GM12878 (cell line): ENCODE results near the gene MACF1. TPM values are rescaled to one million over a fixed set of nuclear protein-coding genes. Genes with fewer than 3 reads are reported as not detected.

Experiments
- ATAC-seq: fragments of 200-7000 bp; cut with Tn5 transposase; 3 replicates; pipeline ENCODE4 v1.9.1; 2020; ENCODE audit warnings: mild to moderate bottlenecking, moderate library complexity
- BruUV-seq: library from RNA; stranded (reverse); fragments of 400-500 nt; replicated peaks from 2 replicates; lab custom pipeline; 2021; lab: Mats Ljungman, UMichigan
- CTCF ChIA-PET: fragments of 300-600 bp; sonication (Branson Sonifier 250); formaldehyde crosslinking; extraction: SDS; loops from one replicate; lab custom pipeline; 2021; ENCODE audit warnings: inconsistent platforms; lab: Yijun Ruan, JAX
- POLR2A ChIA-PET: fragments of 350-600 bp; formaldehyde crosslinking; extraction: SDS; loops from one replicate; lab custom pipeline; 2021; ENCODE audit warnings: inconsistent platforms; lab: Charles Lee
- RAD21 ChIA-PET: fragments of 300-600 bp; sonication (Branson Sonifier 250); formaldehyde crosslinking; loops from one replicate; lab custom pipeline; 2023; ENCODE audit warnings: antibody characterized with exemption; ENCODE audit not compliant: unreplicated experiment; lab: Charles Lee
- SMC1A ChIA-PET: fragments of 300-600 bp; sonication (Branson Sonifier 250); formaldehyde crosslinking; loops from one replicate; lab custom pipeline; 2023; ENCODE audit not compliant: unreplicated experiment, uncharacterized antibody; lab: Charles Lee
- DNase-seq: peaks from one replicate; pipeline ENCODE4 v3.0.0-alpha.2; 2011; ENCODE audit warnings: low read depth, low spot score
- FAIRE-seq: peaks from 3 replicates; lab custom pipeline; 2011; peaks lifted over from hg19 to GRCh38; lab: Jason Lieb, UNC
- H2AFZ ChIP-seq: 2 replicates; pipeline ENCODE4 v1.6.0; 2011; ENCODE audit warnings: low read depth, low read length, control low read depth; ENCODE audit not compliant: control insufficient read depth
- H3K27ac ChIP-seq: 2 replicates; pipeline ENCODE4 v1.5.1; 2011; ENCODE audit warnings: control low read depth; ENCODE audit not compliant: control insufficient read depth, insufficient read depth
- H3K27me3 ChIP-seq, 2 experiments: replicated peaks in 1 of 2; 2 replicates each; pipeline versions ENCODE4 v1.6.0 to v1.6.1; 2011; ENCODE audit warnings: low read length in 1 of 2; ENCODE audit not compliant: control insufficient read depth in 2 of 2, insufficient read depth in 2 of 2
- H3K36me3 ChIP-seq, 2 experiments: 2 replicates each; pipeline ENCODE4 v1.5.1; 2011; ENCODE audit warnings: low read length in 1 of 2; ENCODE audit not compliant: control insufficient read depth in 2 of 2, insufficient read depth in 2 of 2
- H3K4me1 ChIP-seq: 2 replicates; pipeline ENCODE4 v1.6.1; 2011; ENCODE audit warnings: mild to moderate bottlenecking, low read length, moderate library complexity, mixed read lengths; ENCODE audit not compliant: control insufficient read depth, insufficient read depth
- H3K4me2 ChIP-seq: 2 replicates; pipeline ENCODE4 v1.6.0; 2011; ENCODE audit warnings: control low read depth; ENCODE audit not compliant: control insufficient read depth, insufficient read depth
- H3K4me3 ChIP-seq: fragments of 200-600 bp; sonication (generic); 2 replicates; pipeline ENCODE4 v1.5.1; 2016
- H3K79me2 ChIP-seq: 2 replicates; pipeline ENCODE4 v1.6.0; 2011; ENCODE audit warnings: low read length; ENCODE audit not compliant: control insufficient read depth, insufficient read depth
- H3K9ac ChIP-seq: 2 replicates; pipeline ENCODE4 v1.8.0; 2011; ENCODE audit warnings: low read length, control low read depth, mixed read lengths; ENCODE audit not compliant: control insufficient read depth, insufficient read depth
- H3K9me3 ChIP-seq: replicated peaks from 3 replicates; pipeline ENCODE4 v1.5.1; 2011; ENCODE audit warnings: mild to moderate bottlenecking, low read length; ENCODE audit not compliant: control insufficient read depth, insufficient read depth
- H4K20me1 ChIP-seq: 2 replicates; pipeline ENCODE4 v1.6.0; 2011; ENCODE audit not compliant: control insufficient read depth, insufficient read depth
- ATF3 ChIP-seq: IDR thresholded peaks from 2 replicates; pipeline ENCODE4 v1.6.1; 2011; ENCODE audit warnings: low read depth, mild to moderate bottlenecking, low read length, moderate library complexity, borderline replicate concordance; ENCODE audit errors: extremely low read depth
- BRCA1 ChIP-seq: IDR thresholded peaks from 2 replicates; pipeline ENCODE4 v1.6.1; 2011; ENCODE audit warnings: low read depth, low read length, improper control_type of control experiment
- CREM ChIP-seq: IDR thresholded peaks from 2 replicates; pipeline ENCODE4 v1.6.1; 2014; ENCODE audit warnings: antibody characterized with exemption, low read depth
- ETV6 ChIP-seq, 2 experiments: fragments of 450-650 bp in 1 of 2; IDR thresholded peaks in 1 of 2; conservative IDR thresholded peaks in 1 of 2; 2 replicates each; pipeline ENCODE4 v1.6.1; 2014; ENCODE audit warnings: antibody characterized with exemption in 1 of 2, borderline replicate concordance in 1 of 2, low read depth in 1 of 2, mild to moderate bottlenecking in 1 of 2, moderate library complexity in 1 of 2
- GABPA ChIP-seq: IDR thresholded peaks from 2 replicates; pipeline ENCODE4 v1.6.1; 2014; ENCODE audit warnings: antibody characterized with exemption, low read depth, mild to moderate bottlenecking, inconsistent platforms
- HDAC6 ChIP-seq: fragments of 200-600 bp; sonication (generic); IDR thresholded peaks from one replicate; pipeline ENCODE4 v1.8.0; 2017; ENCODE audit warnings: antibody characterized with exemption; ENCODE audit not compliant: unreplicated experiment
- IRF3 ChIP-seq: fragments of 450-650 bp; IDR thresholded peaks from 2 replicates; pipeline ENCODE4 v1.6.1; 2014; ENCODE audit warnings: mild to moderate bottlenecking
- JUNB ChIP-seq: IDR thresholded peaks from 2 replicates; pipeline ENCODE4 v1.6.1; 2016; ENCODE audit warnings: antibody characterized with exemption, mild to moderate bottlenecking
- KAT2A ChIP-seq: conservative IDR thresholded peaks from 2 replicates; pipeline ENCODE4 v1.6.1; 2011; ENCODE audit warnings: low read depth, low read length; ENCODE audit not compliant: control insufficient read depth
- MTA2 ChIP-seq: fragments of 450-650 bp; IDR thresholded peaks from 2 replicates; pipeline ENCODE4 v1.6.1; 2016; ENCODE audit warnings: low read depth, mild to moderate bottlenecking, moderate library complexity
- NBN ChIP-seq: fragments of 450-650 bp; IDR thresholded peaks from 2 replicates; pipeline ENCODE4 v1.6.1; 2016
- NFYB ChIP-seq: IDR thresholded peaks from 2 replicates; pipeline ENCODE4 v1.6.1; 2011; ENCODE audit warnings: low read depth, mild to moderate bottlenecking, low read length, improper control_type of control experiment, moderate library complexity; ENCODE audit not compliant: insufficient read depth
- SIN3A ChIP-seq: IDR thresholded peaks from 2 replicates; pipeline ENCODE4 v1.6.1; 2012; ENCODE audit warnings: low read depth, low read length, improper control_type of control experiment
- SKIL ChIP-seq: fragments of 450-650 bp; IDR thresholded peaks from 2 replicates; pipeline ENCODE4 v1.6.1; 2017; ENCODE audit warnings: mild to moderate bottlenecking, low read depth, inconsistent platforms; ENCODE audit not compliant: poor library complexity, severe bottlenecking
- SP1 ChIP-seq: IDR thresholded peaks from one replicate; pipeline ENCODE4 v1.6.1; 2011; ENCODE audit warnings: low read depth, low read length
- SREBF1 ChIP-seq: IDR thresholded peaks from 2 replicates; pipeline ENCODE4 v1.6.1; 2012; ENCODE audit warnings: mild to moderate bottlenecking, low read length
- STAT1 ChIP-seq: fragments of 450-650 bp; conservative IDR thresholded peaks from 2 replicates; pipeline ENCODE4 v1.6.1; 2014; ENCODE audit warnings: antibody characterized with exemption, mild to moderate bottlenecking
- TARDBP ChIP-seq: IDR thresholded peaks from 2 replicates; pipeline ENCODE4 v1.6.1; 2016; ENCODE audit warnings: borderline replicate concordance
- YY1 ChIP-seq: IDR thresholded peaks from 2 replicates; pipeline ENCODE4 v1.6.1; 2011; ENCODE audit warnings: low read depth, mild to moderate bottlenecking, low read length
- ZSCAN29 ChIP-seq: fragments of 450-650 bp; IDR thresholded peaks from 2 replicates; pipeline ENCODE4 v1.6.1; 2017; ENCODE audit warnings: mild to moderate bottlenecking, moderate library complexity
- ZZZ3 ChIP-seq: IDR thresholded peaks from 2 replicates; pipeline ENCODE4 v1.6.1; 2011; ENCODE audit warnings: low read depth; ENCODE audit not compliant: control insufficient read depth, insufficient read length
- WGBS: methylation state at CpG from one replicate; pipeline ENCODE4 v1.1.6; 2016; ENCODE audit warnings: low lambda C conversion rate; ENCODE audit not compliant: insufficient replicate concordance, insufficient coverage; ENCODE audit errors: missing lambda C conversion rate; 5-methylcytosine and 5-hydroxymethylcytosine counted together
- in situ Hi-C: fragments of 300-500 bp; cut with MboI; formaldehyde crosslinking; loops from 9 replicates; pipeline ENCODE4 v1.14.3; 2018; ENCODE audit warnings: mixed read lengths
- intact Hi-C: fragments of 100-400 bp; cut with micrococcal nuclease; formaldehyde crosslinking; loops from one replicate; pipeline ENCODE4 v1.14.2; 2022; ENCODE audit not compliant: unreplicated experiment
- polyA plus RNA-seq, 11 experiments: library from polyadenylated mRNA; depleted of rRNA in 4 of 11; unstranded in 6 of 11; stranded (reverse) in 5 of 11; fragments of >200 nt; fragmentation: Nextera tagmentation in 4 of 11; fragmentation: Illumina TruSeq in 1 of 11; extraction: Ambion mirVana in 4 of 11; extraction: Trizol in 1 of 11; gene quantifications; 1 replicate in 1 of 11; 2 replicates in 10 of 11; pipeline versions ENCODE4 v1.2.1 to v1.2.3, GENCODE V29; 2011 to 2016; ENCODE audit warnings: inconsistent platforms in 2 of 11, missing spikeins in 2 of 11, low read depth in 1 of 11
- total RNA-seq, 4 experiments: library from RNA; depleted of rRNA in 3 of 4; stranded (reverse); fragments of >200 nt in 3 of 4; fragmentation: Illumina TruSeq in 1 of 4; extraction: Trizol in 1 of 4; gene quantifications; 2 replicates each; pipeline versions ENCODE4 v1.2.1 to v1.2.3, GENCODE V29; 2013 to 2021

Gene MACF1
- total and polyA plus RNA-seq, 10 of the 15 experiments (the other 5 are each of a cell fraction or from before 2014, with no cell fraction given), result 15.5 to 201 (median 76.9) TPM

- no peaks in the 10 kb centered on the region for H3K36me3 ChIP-seq
- in situ Hi-C loops (no loop called here), intact Hi-C loops (no loop called here)
- peak overlapping the region; percentile 26 for H3K4me3 ChIP-seq
- FAIRE-seq (peak; percentile 23), DNase-seq (no peak), ATAC-seq (peak; percentile 77)
- CTCF ChIA-PET, result interaction anchor here (0.9 to 3.7 kb wide), 7 partner anchors 9 to 93 kb away, joined by 3 to 39 read pairs (median 5); no protein-coding TSS in a partner anchor
- RAD21 ChIA-PET, result interaction anchor here (1.0 to 3.7 kb wide), 6 partner anchors 10 to 91 kb away, joined by 3 to 37 read pairs (median 4); no protein-coding TSS in a partner anchor
- H4K20me1 ChIP-seq, result no peaks in the 10 kb centered on the region
- POLR2A ChIA-PET, result interaction anchor here (1.9 to 4.4 kb wide), 2 partner anchors 18 to 20 kb away, joined by 7 to 38 read pairs; no protein-coding TSS in a partner anchor
- H3K27ac ChIP-seq, result peak overlapping the region; percentile 53
- BruUV-seq, result no TSS peak
- H2AFZ ChIP-seq, result no peak overlapping the region
- H3K79me2 ChIP-seq, result peaks cover 59% of the 10 kb centered on the region
- H3K4me1 ChIP-seq, result peaks cover 54% of the 10 kb centered on the region
- SMC1A ChIA-PET, result interaction anchor here (0.7 to 4.9 kb wide), 8 partner anchors 11 to 121 kb away, joined by 3 to 47 read pairs (median 6); no protein-coding TSS in a partner anchor
- H3K27me3 ChIP-seq, result no peaks in the 10 kb centered on the region
- 45% methylated on average over 6 of the region's 6 CpGs for WGBS
- peak overlapping the region; percentile 9 for H3K4me2 ChIP-seq
- no peaks in the 10 kb centered on the region for H3K9me3 ChIP-seq
- H3K9ac ChIP-seq, result peak overlapping the region; percentile 11; the same call in 1 of the 2 replicates
- TF ChIP-seq ETV6 (conservative IDR thresholded peaks at IDR 0.05 in 1 of 2, IDR thresholded peaks at IDR 0.05 in 1 of 2; ENCODE audit: borderline replicate concordance in 1 of 2, low read depth in 1 of 2) (peak in 1 of 2 experiments; percentile 47; a peak in 1 of 4 replicates), STAT1 (no peak), SREBF1 (no peak), BRCA1 (no peak), ZZZ3 (no peak), SKIL (no peak), GABPA (peak; percentile 52; the same call in 1 of the 2 replicates), HDAC6 (no peak), TARDBP (no peak), CREM (peak; percentile 43; the same call in 1 of the 2 replicates), KAT2A (no peak), YY1 (no peak), ZSCAN29 (no peak), NFYB (no peak), IRF3 (no peak), JUNB (peak; percentile 58), ATF3 (no peak), SIN3A (no peak), SP1 (peak; percentile 23), NBN (no peak), MTA2 (peak; percentile 58; the same call in 1 of the 2 replicates)
Observed at GRCh38 chr1:39196244-39197215, 8.0 kb upstream of the MACF1 start.
